H1 (cell line): Measurements from ENCODE around the gene SDSL. TPM values are rescaled to one million over a fixed set of nuclear protein-coding genes. Genes with fewer than 3 reads are reported as not detected.

ENCODE experiments used
- CHD2 ChIP-seq: IDR thresholded peaks from 2 replicates; pipeline ENCODE4 v1.6.1; 2012; ENCODE audit warnings: low read length, improper control_type of control experiment
- HDAC2 ChIP-seq, 2 experiments: fragments of 300-600 bp in 1 of 2; sonication (generic) in 1 of 2; IDR thresholded peaks; 2 replicates each; pipeline ENCODE4 v1.6.1; 2011 to 2012; ENCODE audit warnings: low read depth in 2 of 2, low read length in 2 of 2, mild to moderate bottlenecking in 2 of 2, moderate library complexity in 2 of 2, borderline replicate concordance in 1 of 2, inconsistent platforms in 1 of 2
- PHF8 ChIP-seq: fragments of 200-600 bp; sonication (generic); conservative IDR thresholded peaks from 2 replicates; pipeline ENCODE4 v1.7.1; 2012; ENCODE audit warnings: low read depth, mild to moderate bottlenecking, inconsistent platforms, low read length, moderate library complexity
- RAD21 ChIP-seq, 2 experiments: IDR thresholded peaks in 1 of 2; conservative IDR thresholded peaks in 1 of 2; 2 replicates each; pipeline ENCODE4 v1.6.1; 2011; ENCODE audit warnings: low read depth in 2 of 2, low read length in 2 of 2, improper control_type of control experiment in 1 of 2, inconsistent platforms in 1 of 2, mild to moderate bottlenecking in 1 of 2, moderate library complexity in 1 of 2
- SIN3A ChIP-seq, 2 experiments: IDR thresholded peaks in 1 of 2; conservative IDR thresholded peaks in 1 of 2; 2 replicates each; pipeline ENCODE4 v1.6.1; 2011 to 2012; ENCODE audit warnings: low read length in 2 of 2, improper control_type of control experiment in 1 of 2, low read depth in 1 of 2, mild to moderate bottlenecking in 1 of 2
- polyA plus RNA-seq, 7 experiments: library from polyadenylated mRNA; depleted of rRNA in 3 of 7; stranded (reverse) in 5 of 7; unstranded in 2 of 7; fragments of >200 nt in 5 of 7; fragments of 200-250 nt in 2 of 7; gene quantifications; 1 replicate in 5 of 7; 2 replicates in 1 of 7; 4 replicates in 1 of 7; pipeline versions ENCODE4 v1.2.1 to v1.2.3, GENCODE V29; 2011 to 2013; ENCODE audit warnings: missing spikeins in 2 of 7, mixed read lengths in 2 of 7
- total RNA-seq: library from RNA; stranded (reverse); fragmentation: NEBNext Ultra II Directional; extraction: Animal tissue kit (Norgen Biotek cat#: 25700); gene quantifications from 2 replicates; pipeline ENCODE4 v1.2.1, GENCODE V29; 2021

Gene SDSL
- total and polyA plus RNA-seq, 2 of the 8 experiments (the other 6 are each of a cell fraction or from before 2014, with no cell fraction given) = 0.69 to 1.3 TPM

DNA sequence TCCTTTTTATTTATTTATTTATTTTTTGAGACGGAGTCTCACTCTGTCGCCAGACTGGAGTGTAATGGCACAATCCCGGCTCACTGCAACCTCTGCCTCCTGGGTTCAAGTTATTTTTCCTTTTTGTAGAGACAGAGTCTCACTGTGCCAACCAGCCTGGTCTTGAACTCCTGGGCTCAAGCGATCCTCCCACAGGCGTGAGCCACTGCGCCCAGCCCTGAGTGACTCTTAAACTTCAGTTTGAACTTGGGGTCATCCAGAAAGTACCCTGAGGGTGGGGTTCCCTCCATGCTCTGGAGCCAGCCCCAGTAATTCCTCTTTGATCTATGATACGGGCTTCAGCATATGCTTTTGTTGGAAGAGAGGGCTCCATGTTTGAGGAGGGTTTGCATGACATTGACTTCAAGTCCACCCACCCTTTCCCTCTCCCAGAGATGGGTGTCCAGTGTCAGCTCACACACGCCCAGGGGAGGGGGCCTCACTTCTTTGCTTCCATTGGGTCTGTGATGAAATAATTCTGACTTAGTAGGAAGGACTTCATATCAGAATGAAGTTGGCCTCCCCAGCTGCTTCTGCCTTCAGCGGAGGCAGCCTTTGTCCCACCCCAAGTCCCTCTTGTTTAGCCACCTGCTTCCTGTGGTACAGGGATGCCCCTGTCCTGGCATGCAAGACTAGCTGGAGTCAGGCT is 30.4 kb upstream of the SDSL start (continued):
- TF ChIP-seq CHD2 = no peak
- TF ChIP-seq HDAC2 (IDR thresholded peaks at IDR 0.05; ENCODE audit: borderline replicate concordance in 1 of 2, low read depth in 2 of 2, low read length in 2 of 2) = no peak
- no peak for TF ChIP-seq PHF8
- TF ChIP-seq SIN3A (conservative IDR thresholded peaks at IDR 0.05 in 1 of 2, IDR thresholded peaks at IDR 0.05 in 1 of 2; ENCODE audit: low read depth in 1 of 2, low read length in 2 of 2) = no peak
- TF ChIP-seq RAD21 (IDR thresholded peaks at IDR 0.05 in 1 of 2, conservative IDR thresholded peaks at IDR 0.05 in 1 of 2; ENCODE audit: low read depth in 2 of 2, low read length in 2 of 2) = no peak
